Vagina (tissue), 2 donors: Measurements from ENCODE around the gene CIDEB. TPM values are rescaled to one million over a fixed set of nuclear protein-coding genes. Genes with fewer than 3 reads are reported as not detected.

Source experiments
- DNase-seq, 2 donors: peaks; one replicate each; pipeline ENCODE4 v3.0.0-alpha.2; 2017; ENCODE audit errors: extremely low spot score in 2 of 2
- H3K27ac ChIP-seq: fragments of 200-600 bp; sonication (generic); one replicate; pipeline ENCODE4 v1.5.1; 2019
- H3K27me3 ChIP-seq: fragments of 200-600 bp; sonication (generic); one replicate; pipeline ENCODE4 v1.5.1; 2019
- H3K36me3 ChIP-seq, 2 donors: fragments of 200-600 bp; sonication (generic); one replicate each; pipeline ENCODE4 v1.5.1; 2017 to 2019
- H3K4me1 ChIP-seq: fragments of 200-600 bp; sonication (generic); one replicate; pipeline ENCODE4 v1.5.1; 2019
- H3K4me3 ChIP-seq, 2 donors: fragments of 200-600 bp; sonication (generic); 1 replicate in 1 of 2; 2 replicates in 1 of 2; pipeline ENCODE4 v1.5.1; 2016 to 2019
- H3K9me3 ChIP-seq: fragments of 200-600 bp; sonication (generic); one replicate; pipeline ENCODE4 v1.5.1; 2019
- CTCF ChIP-seq, 3 experiments: fragments of 450-650 bp in 2 of 3; fragments of 200-600 bp in 1 of 3; sonication (generic) in 1 of 3; IDR thresholded peaks; one replicate each; pipeline ENCODE4 v1.5.1; 2017 to 2019; ENCODE audit warnings: antibody characterized with exemption in 3 of 3, mild to moderate bottlenecking in 2 of 3, moderate library complexity in 2 of 3
- POLR2A ChIP-seq, 2 donors: fragments of 450-650 bp; IDR thresholded peaks; one replicate each; pipeline ENCODE4 v1.6.1; 2017; ENCODE audit warnings: antibody characterized with exemption in 2 of 2, mild to moderate bottlenecking in 2 of 2, moderate library complexity in 2 of 2
- POLR2AphosphoS5 ChIP-seq, 2 donors: sonication (generic); formaldehyde crosslinking; IDR thresholded peaks; one replicate each; pipeline ENCODE4 v1.9.0; 2017; ENCODE audit warnings: antibody characterized with exemption in 2 of 2, mild to moderate bottlenecking in 2 of 2, low read depth in 1 of 2; ENCODE audit not compliant: insufficient read depth in 1 of 2
- intact Hi-C: fragments of 100-400 bp; cut with DNase I; formaldehyde crosslinking; loops from one replicate; pipeline ENCODE4 v1.15.1; 2023
- total RNA-seq: library from RNA; depleted of rRNA; stranded (reverse); fragments of >200 nt; gene quantifications from one replicate; pipeline ENCODE4 v1.2.3, GENCODE V29; 2016

Gene CIDEB
- total RNA-seq, 1 donor from 2014 or later, result 16.0 TPM

- Histone ChIP-seq H3K27me3 (no peaks in the 10 kb centered on the region), H3K36me3 (no peaks in the 10 kb centered on the region), H3K4me3 (no peak overlapping the region), H3K27ac (no peak overlapping the region), H3K4me1 (peaks cover 11% of the 10 kb centered on the region), H3K9me3 (no peaks in the 10 kb centered on the region)
- intact Hi-C loops, result no loop called here
- TF ChIP-seq POLR2A (IDR thresholded peaks at IDR 0.05) (no peak), POLR2AphosphoS5 (IDR thresholded peaks at IDR 0.05; ENCODE audit: insufficient read depth in 1 of 2, low read depth in 1 of 2) (no peak), CTCF (IDR thresholded peaks at IDR 0.05) (no peak)
- DNase-seq, result no peak
These were observed 49.1 kb downstream of the CIDEB start for GRCh38 chr14:24258548-24259265.

- Histone ChIP-seq H3K27me3 (no peaks in the 10 kb centered on the region), H3K4me3 (no peak overlapping the region), H3K4me1 (peaks cover 11% of the 10 kb centered on the region), H3K27ac (no peak overlapping the region), H3K36me3 (no peaks in the 10 kb centered on the region), H3K9me3 (no peaks in the 10 kb centered on the region)
- intact Hi-C loops, result no loop called here
- TF ChIP-seq CTCF (IDR thresholded peaks at IDR 0.05) (no peak), POLR2AphosphoS5 (IDR thresholded peaks at IDR 0.05; ENCODE audit: insufficient read depth in 1 of 2, low read depth in 1 of 2) (no peak), POLR2A (IDR thresholded peaks at IDR 0.05) (no peak)
- DNase-seq, result no peak
These were observed 49.7 kb downstream of the CIDEB start for GRCh38 chr14:24258119-24258518.

- Histone ChIP-seq H3K9me3 (no peaks in the 10 kb centered on the region), H3K4me1 (peaks cover 11% of the 10 kb centered on the region), H3K27ac (no peak overlapping the region), H3K27me3 (no peaks in the 10 kb centered on the region), H3K36me3 (no peaks in the 10 kb centered on the region), H3K4me3 (no peak overlapping the region)
- TF ChIP-seq POLR2AphosphoS5 (IDR thresholded peaks at IDR 0.05; ENCODE audit: insufficient read depth in 1 of 2, low read depth in 1 of 2), result no peak
- TF ChIP-seq POLR2A (IDR thresholded peaks at IDR 0.05), result no peak
- TF ChIP-seq CTCF (IDR thresholded peaks at IDR 0.05), result no peak
- intact Hi-C loops, result no loop called here
- no peak for DNase-seq
These were observed 50.8 kb downstream of the CIDEB start for GRCh38 chr14:24256960-24257359.

- DNase-seq, result no peak
- no peaks in the 10 kb centered on the region for H3K36me3 ChIP-seq
These were observed 51.7 kb downstream of the CIDEB start for GRCh38 chr14:24255931-24256711.

More at GRCh38 chr14:24255931-24256711, 51.7 kb downstream of the CIDEB start:
- Histone ChIP-seq H3K4me1 (peaks cover 11% of the 10 kb centered on the region), H3K9me3 (no peaks in the 10 kb centered on the region), H3K4me3 (no peak overlapping the region), H3K27me3 (no peaks in the 10 kb centered on the region), H3K27ac (no peak overlapping the region)
- intact Hi-C loops, result no loop called here
- TF ChIP-seq POLR2AphosphoS5 (IDR thresholded peaks at IDR 0.05; ENCODE audit: insufficient read depth in 1 of 2, low read depth in 1 of 2), result no peak
- TF ChIP-seq POLR2A (IDR thresholded peaks at IDR 0.05), result no peak
- no peak for TF ChIP-seq CTCF (IDR thresholded peaks at IDR 0.05)
